RWPE1 (cell line): Measurements from ENCODE around the gene NUAK2.
A peak's percentile ranks its signal among the peaks of the same experiment; 100 is the strongest.

Experiments
- CTCF ChIA-PET: fragments of 350-600 bp; sonication (Branson Sonifier 250); formaldehyde crosslinking; extraction: SDS; loops from one replicate; lab custom pipeline; 2021; lab: Yijun Ruan, JAX
- POLR2A ChIA-PET: fragments of 400-600 bp; formaldehyde crosslinking; extraction: SDS; loops from one replicate; lab custom pipeline; 2020; ENCODE audit warnings: antibody characterized with exemption; ENCODE audit not compliant: low non-redundant PET; lab: Yijun Ruan, JAX
- DNase-seq: peaks from one replicate; pipeline ENCODE4 v3.0.0; 2012; ENCODE audit warnings: low spot score
- H3K27ac ChIP-seq: fragments of 450-650 bp; 2 replicates; pipeline ENCODE4 v1.5.1; 2017
- TF ChIP-seq, protein P1 (sequence below): fragments of 450-650 bp; conservative IDR thresholded peaks from 2 replicates; pipeline ENCODE4 v1.5.1; 2017; ENCODE audit warnings: low read depth, mild to moderate bottlenecking

NUAK2 gene

DNA sequence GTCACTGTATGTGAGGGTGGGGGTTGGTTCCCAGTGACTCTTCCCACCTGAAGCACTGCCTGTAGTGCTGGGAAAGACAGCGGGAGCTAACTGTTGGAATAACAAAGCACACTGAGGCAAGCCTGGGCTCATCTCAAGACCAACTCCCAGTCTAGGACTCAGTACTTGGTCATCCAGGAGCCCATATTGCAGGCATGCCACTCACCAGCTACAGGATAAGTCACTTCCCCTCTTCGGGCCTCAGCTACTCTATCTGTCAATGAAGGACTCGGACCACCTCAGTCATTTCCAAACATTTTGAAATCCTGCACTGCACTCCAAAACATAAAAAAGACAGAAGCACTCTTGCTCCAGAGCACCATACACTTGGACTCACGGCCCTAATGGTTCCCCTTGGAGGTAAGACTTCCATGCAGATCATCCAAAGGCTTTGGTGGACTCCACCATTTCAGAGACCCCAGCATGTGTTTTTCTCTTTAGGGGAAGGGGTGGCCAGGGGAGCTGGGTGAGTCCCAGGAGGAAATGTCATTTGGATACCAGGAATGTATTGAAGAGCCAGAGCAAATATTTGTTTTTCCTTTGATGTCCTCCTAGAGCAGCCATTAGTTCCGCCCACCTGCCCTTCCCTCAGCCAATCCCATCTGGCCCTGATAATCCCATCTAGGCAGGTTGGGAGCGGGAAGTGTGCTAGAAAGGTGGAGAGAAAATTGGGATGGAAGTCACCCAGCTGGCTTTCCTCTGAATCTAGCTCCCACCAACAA is 3.1 kb downstream of the NUAK2 start:
- POLR2A ChIA-PET, result interaction anchor here (1.1 to 5.3 kb wide), 3 partner anchors 20 to 45 kb away, joined by 3 to 26 read pairs (median 7); no protein-coding TSS in a partner anchor
- H3K27ac ChIP-seq, result peak overlapping the region; percentile 98
- CTCF ChIA-PET, result interaction anchor here (0.5 to 17.7 kb wide), 11 partner anchors 15 to 774 kb away, joined by 3 to 622 read pairs (median 5); no protein-coding TSS in a partner anchor
- DNase-seq, result peak; percentile 87
- TF ChIP-seq, protein P1, sequence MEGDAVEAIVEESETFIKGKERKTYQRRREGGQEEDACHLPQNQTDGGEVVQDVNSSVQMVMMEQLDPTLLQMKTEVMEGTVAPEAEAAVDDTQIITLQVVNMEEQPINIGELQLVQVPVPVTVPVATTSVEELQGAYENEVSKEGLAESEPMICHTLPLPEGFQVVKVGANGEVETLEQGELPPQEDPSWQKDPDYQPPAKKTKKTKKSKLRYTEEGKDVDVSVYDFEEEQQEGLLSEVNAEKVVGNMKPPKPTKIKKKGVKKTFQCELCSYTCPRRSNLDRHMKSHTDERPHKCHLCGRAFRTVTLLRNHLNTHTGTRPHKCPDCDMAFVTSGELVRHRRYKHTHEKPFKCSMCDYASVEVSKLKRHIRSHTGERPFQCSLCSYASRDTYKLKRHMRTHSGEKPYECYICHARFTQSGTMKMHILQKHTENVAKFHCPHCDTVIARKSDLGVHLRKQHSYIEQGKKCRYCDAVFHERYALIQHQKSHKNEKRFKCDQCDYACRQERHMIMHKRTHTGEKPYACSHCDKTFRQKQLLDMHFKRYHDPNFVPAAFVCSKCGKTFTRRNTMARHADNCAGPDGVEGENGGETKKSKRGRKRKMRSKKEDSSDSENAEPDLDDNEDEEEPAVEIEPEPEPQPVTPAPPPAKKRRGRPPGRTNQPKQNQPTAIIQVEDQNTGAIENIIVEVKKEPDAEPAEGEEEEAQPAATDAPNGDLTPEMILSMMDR, result no peak

DNA sequence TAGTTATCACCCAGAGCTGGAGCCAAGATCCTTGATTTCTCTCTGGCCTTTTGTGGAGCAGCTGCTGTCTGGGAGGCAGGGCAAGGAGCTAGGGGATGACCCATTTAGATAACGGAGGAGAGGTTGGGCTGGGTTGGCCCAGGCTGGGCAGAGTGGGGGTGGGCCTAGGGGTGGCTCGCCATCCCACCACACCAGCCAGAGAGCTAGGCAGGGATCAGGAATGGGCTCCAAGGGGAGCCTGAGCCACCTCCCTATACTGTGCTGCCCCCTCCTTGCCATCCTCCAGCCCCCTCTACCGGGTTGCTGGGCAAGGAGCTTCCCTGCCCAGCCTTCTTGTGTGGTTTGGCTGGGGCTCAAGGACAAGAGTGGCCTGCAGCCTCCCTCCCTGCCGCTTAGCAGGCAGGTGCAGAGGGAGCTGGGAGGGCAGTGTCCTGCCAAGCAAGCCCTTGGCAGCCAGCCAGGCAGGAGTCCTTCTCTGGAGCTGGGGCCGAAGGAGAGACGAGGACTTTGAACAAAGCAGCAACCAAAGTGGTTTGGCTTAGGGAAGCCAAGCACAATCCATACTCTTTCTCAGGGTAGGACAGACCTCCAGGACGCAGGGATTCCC is 4.1 kb downstream of the NUAK2 start:
- H3K27ac ChIP-seq, result peak overlapping the region; percentile 98
- TF ChIP-seq, protein P1, result no peak
- peak; percentile 63 for DNase-seq
- CTCF ChIA-PET, result interaction anchor here (0.5 to 17.7 kb wide), 11 partner anchors 8 to 1673 kb away, joined by 3 to 622 read pairs (median 4); no protein-coding TSS in a partner anchor
- POLR2A ChIA-PET, result interaction anchor here (2.0 to 5.3 kb wide), 2 partner anchors 41 to 44 kb away, joined by 7 to 26 read pairs; no protein-coding TSS in a partner anchor

DNA sequence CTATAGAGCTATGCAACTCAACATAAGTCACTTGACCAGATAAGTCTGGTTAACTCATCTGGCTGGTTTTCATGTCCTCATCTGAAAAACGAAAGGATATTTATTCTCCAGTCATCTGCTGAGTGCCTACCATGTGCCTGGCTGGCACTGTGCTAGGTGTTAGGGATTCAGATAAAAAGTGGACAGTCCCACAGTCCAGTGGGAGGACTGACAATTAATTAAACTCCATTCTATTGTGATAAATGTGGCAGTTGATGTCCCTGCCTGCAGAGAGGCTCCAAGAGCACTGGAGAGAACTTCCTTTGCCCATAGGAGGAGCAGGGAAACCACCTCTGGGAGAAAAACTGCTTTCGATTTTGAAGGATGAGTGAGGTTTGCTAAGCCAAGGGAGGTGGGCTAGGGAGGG is 5.4 kb downstream of the NUAK2 start:
- POLR2A ChIA-PET, result no interaction called here
- no peak for DNase-seq
- CTCF ChIA-PET, result no interaction called here
- TF ChIP-seq, protein P1, result no peak
- peak overlapping the region; percentile 98 for H3K27ac ChIP-seq

DNA sequence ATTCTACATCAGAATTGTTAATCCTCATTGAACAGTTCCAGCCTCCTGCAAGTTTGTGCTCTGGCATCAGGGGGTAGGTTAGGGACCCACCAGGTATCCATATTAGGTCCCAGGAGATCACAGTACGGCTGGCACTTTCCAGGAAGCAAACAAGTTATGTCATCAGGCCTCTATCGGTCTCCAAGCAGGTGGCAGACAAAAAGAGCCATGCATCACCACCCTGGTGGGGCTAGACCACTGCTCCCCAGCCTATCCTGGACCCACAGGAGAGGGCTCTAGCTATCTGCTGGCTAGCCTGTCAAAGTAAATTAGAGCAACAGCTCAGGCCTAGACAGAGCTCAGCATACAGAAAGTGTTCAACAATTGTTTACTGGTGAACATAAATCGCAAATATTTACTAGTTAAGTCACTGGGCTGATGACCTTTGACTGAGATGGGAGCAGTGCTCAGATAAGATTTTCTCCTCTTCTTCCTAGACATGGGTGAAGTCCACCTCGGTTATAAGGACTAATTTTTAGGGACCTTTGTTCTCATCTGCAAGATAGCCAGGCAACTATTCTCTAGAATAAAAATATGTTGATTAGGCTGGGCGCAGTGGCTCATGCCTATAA is 6.4 kb downstream of the NUAK2 start:
- H3K27ac ChIP-seq, result peak overlapping the region; percentile 44
- TF ChIP-seq, protein P1, result no peak
- CTCF ChIA-PET, result interaction anchor here (0.8 kb wide), 1 partner anchor 42 kb away, joined by 5 read pairs; no protein-coding TSS in a partner anchor
- POLR2A ChIA-PET, result no interaction called here
- DNase-seq, result no peak

DNA sequence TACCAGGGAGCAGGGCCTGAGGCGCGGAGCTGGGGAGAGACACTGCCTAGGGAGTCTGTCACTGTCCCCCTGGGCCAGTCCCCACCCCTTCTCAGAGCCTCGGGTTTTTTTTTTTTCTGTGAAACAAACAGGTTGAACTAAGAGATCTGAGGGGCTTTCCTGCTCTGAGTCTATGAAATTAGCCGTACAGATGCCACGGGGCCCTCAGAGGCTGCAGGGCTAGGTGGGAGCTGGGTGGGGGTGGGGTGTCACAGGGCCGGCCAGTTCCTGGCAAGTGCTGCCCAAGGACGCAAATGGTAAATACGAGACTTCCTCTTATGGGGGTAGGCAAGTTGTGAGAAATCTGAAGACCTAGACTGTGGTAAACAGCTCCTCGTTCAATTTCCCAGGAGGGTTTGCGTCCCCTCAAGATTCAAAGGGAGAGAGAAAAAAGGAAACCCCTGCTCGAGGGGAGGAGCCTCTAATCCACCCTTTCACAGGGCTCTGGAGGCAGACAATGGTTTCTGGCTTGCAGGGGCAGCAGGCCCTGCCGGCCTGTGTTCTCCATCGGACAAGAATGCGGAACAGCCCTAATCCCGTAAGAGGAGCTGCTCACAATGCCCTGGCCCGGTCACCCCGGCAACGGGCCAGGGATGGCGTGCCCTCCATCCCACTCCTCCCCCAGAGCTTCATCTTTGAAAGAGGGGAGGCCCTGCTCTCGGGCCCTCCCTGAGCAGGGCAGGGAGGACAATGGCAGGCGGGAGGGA is 7.8 kb downstream of the NUAK2 start:
- DNase-seq, result no peak
- POLR2A ChIA-PET, result no interaction called here

More for the DNA sequence above, 7.8 kb downstream of the NUAK2 start:
- CTCF ChIA-PET, result interaction anchor here (0.6 to 1.5 kb wide), 4 partner anchors 11 to 40 kb away, joined by 3 to 10 read pairs (median 4); no protein-coding TSS in a partner anchor
- TF ChIP-seq, protein P1, result no peak
- H3K27ac ChIP-seq, result peak overlapping the region; percentile 48
